PFSK-1 (cell line): Measurements from ENCODE around the gene DOCK4.

Experiments
- POLR2AphosphoS5 ChIP-seq: IDR thresholded peaks from 2 replicates; pipeline ENCODE4 v1.6.1; 2012; ENCODE audit warnings: low read depth, mild to moderate bottlenecking, control low read depth, low read length, moderate library complexity
- TAF1 ChIP-seq: IDR thresholded peaks from 2 replicates; pipeline ENCODE4 v1.6.1; 2012; ENCODE audit warnings: low read length, control low read depth, borderline replicate concordance; ENCODE audit not compliant: insufficient read depth

DNA sequence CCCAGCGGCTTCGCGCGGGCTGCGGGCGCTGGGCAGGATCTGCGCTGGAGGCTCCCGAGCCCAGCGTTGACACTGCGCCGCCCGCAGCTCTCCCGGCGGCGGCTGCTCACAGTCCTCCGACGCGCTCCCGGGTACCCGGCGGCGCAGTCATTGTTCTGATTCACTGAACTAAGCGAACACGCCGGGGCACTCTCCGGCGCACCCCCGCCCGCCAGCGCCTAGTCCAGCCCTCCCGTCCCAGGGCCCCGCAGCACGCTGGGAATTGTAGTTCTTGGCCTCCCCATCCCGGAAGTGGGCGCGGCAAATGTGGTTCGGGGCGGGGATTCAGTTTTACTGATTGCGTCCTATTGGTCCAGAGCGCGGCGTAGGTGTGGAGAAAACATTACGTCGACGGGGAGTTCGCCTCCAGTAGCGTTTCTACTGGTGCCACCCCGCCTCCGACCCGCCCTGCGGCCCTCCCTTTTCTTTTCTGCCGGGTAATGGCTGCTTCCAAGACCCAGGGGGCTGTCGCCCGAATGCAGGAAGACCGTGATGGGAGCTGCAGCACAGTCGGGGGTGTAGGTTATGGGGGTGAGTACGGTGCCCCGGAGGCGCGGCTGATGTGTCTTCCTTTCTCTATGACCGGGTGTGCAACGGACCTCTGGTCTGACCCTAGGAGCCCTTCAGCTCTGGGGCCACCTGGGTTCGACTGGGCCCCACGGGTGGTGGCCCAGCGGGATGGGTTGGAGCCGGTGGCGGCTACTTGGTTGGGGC lies at the start of gene DOCK4, which contains the start of gene ZNF277:
- TF ChIP-seq TAF1 (peak; percentile 69; the same call in 1 of the 2 replicates), POLR2AphosphoS5 (peak; percentile 35; the same call in 1 of the 2 replicates)
